Cardiac septum (tissue), 1 donor: ENCODE data around the gene ZNF76. TPM values are rescaled to one million over a fixed set of nuclear protein-coding genes. Genes with fewer than 3 reads are reported as not detected.

Experiments used
- DNase-seq: peaks from one replicate; pipeline ENCODE4 v3.0.0-alpha.2; 2020; ENCODE audit warnings: low spot score
- intact Hi-C: fragments of 100-400 bp; cut with DNase I; formaldehyde crosslinking; loops from one replicate; pipeline ENCODE4 v1.14.0; 2022
- total RNA-seq: library from RNA; stranded (reverse); fragmentation: NEBNext Ultra II Directional; extraction: Animal tissue kit (Norgen Biotek cat#: 25700); gene quantifications from one replicate; pipeline ENCODE4 v1.2.1, GENCODE V29; 2021
- donor health status: DM: no; HTN: no; CAD: no.

Gene ZNF76
- total RNA-seq, 1 donor from 2014 or later = 39.9 TPM

DNA sequence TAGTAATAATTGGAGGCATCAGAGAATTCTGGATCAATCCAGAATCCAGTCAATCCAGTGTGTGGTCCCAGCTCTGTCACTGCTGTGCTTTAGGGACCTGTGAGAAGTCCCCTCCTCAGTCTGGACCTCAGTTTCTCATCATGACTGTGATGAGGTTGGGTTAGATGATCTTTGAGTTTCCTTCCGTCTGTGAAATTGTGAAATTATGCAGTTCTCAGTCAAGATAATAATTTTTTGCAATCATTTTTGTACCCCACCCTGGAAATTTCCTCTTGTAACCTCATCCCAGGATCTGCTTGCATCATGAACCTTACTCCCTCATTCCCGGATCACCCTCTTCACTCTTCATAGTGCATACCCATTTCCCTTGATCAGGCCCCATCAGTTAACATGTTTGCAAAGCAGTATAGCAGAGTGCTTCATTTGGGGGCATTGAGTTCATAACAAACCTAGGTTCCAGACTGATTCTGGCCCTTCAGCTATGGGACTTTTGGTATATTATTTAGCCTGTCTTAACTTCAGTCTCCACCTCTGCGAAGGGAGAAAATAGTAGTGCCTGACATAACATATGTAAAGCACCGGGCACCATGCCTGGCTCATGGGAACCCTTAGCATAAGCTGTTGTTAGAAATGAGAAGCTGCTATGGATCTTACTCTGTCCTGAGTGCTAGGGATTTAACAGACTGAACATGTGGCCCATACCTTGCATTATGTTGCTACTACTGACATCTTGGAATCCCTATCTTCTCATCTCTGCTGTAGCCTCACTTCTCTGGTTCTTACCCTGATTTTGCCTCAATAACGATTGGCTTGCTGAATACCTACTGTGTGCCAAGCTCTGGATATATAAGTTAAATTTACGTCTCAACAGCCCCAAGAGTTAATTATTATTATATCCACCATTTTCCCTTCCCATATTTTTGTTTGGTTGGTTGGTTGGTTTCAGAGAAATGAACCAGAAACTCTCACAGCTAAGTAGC is 1.3 kb downstream of the ZNF76 start:
- intact Hi-C loops = no loop called here
- no peak for DNase-seq

DNA sequence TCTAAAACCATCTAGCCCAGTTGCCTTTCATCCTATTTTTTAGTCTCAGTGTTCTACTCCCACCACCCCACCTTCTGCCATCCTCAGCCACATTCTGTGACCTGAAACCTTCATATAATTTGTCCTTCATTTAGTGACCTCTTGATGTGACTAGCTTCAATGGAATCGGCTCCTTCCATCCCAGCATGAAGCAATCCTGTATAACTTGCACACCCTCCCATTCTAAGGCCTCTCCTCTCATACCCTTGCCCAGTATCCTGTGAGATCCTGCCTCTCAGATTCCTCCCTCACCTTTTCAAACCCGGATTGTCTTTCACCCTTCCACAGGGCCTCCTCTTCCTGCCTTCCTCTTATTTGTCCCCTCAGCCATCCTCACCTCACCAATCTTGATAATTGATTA is 3.1 kb downstream of the ZNF76 start:
- DNase-seq = no peak
- intact Hi-C loops = no loop called here

- intact Hi-C loops = no loop called here
- no peak for DNase-seq
Measured at GRCh38 chr6:35264550-35265274, 5.2 kb downstream of the ZNF76 start.

DNA sequence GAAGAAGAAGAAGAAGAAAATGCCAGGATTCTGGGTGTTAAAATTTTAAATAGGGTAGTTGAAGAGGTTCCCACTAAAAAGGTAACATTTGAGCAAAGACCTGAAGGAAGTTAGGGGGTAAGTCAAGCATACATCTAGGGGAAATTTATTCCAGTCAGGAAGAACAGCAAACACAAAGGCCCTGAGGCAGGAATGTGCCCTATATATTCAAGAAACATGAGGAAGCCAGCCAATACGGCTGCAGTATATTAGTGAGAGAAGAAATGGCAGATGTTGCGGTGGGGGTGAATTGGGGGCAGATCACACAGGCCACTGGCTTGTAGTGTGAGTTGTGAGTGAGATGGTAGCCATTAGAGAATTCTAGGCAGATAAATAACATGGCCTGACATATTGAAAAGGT is 6.0 kb downstream of the ZNF76 start:
- intact Hi-C loops = no loop called here

DNA sequence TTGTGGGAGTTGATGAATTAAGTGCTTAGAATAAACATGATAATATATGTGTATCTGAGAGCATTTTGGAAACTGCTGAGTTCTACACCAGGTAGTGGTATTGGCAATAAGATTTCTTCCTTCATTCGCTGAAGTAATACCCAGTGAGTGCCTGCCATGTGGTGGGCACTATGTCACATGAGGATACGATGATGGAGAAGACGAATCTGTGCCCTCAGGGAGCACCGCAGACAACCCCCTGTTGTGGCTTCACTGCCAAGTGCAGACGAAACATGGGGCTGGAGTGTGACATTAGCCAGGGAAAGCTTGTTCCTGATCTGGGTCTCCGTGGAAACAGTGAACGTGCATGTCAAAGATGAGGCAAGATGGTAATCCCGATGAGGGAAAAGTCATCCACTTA is 7.9 kb downstream of the ZNF76 start:
- intact Hi-C loops = no loop called here
- no peak for DNase-seq

More for the DNA sequence above, 6.0 kb downstream of the ZNF76 start:
- no peak for DNase-seq

GRCh38 chr6:35267897-35268296 is 8.4 kb downstream of the ZNF76 start:
- no peak for DNase-seq
- intact Hi-C loops = no loop called here

DNA sequence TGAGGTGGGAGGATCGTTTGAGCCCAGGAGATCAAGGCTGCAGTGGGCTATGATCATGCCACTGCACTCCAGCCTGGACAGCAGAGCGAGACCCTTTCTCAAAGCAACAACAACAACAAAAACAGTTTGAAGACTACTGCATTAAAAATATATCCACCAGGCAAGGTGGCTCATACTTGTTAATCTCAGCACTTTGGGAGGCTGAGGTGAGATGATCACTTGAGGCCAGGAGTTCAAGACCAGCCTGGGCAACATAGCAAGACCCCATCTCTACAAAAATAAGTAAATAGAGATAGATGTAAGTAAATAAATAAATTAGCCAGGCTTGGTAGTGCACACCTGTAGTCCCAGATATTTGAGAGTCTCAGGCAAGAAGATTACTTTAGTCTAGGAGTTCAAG is 12.5 kb downstream of the ZNF76 start:
- no peak for DNase-seq
- intact Hi-C loops = no loop called here

DNA sequence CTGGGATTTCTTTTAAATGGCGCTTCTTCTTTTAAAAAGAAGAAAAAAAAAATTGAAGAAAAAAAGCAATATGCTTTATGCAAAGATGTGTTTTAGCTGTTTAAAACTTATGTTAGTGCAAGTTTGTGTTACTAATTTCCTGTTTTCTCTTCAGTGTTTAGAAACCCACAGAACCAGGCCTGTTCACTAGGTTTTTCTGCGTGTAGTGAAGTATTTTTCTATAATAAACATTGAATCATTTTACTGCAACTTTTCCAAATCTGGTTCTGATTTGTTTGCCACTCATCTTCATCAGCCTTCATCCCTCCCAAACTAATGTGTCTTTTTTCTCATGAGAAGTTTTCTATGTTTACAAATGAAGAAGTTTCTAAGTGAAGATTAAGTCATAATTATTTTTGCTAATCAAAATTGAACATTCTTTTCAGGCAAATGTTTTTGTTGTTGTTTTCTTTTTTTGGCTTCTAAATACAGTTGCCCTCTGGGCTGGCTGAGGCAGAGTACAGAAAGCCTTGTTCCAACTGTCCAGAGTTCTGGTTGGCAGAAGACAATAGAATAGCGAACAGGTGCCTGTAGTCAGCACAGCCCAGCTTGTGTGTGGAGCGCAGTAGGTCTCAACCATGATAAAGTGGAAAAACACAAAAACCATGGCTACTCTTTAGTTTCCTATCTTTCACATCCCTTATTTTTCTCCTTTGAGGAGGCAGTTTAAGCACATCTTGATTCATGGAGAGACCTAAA is 14.5 kb downstream of the ZNF76 start:
- intact Hi-C loops = no loop called here
- no peak for DNase-seq

- no peak for DNase-seq
- intact Hi-C loops = no loop called here
Measured at GRCh38 chr6:35275744-35276260, 16.3 kb downstream of the ZNF76 start.

DNA sequence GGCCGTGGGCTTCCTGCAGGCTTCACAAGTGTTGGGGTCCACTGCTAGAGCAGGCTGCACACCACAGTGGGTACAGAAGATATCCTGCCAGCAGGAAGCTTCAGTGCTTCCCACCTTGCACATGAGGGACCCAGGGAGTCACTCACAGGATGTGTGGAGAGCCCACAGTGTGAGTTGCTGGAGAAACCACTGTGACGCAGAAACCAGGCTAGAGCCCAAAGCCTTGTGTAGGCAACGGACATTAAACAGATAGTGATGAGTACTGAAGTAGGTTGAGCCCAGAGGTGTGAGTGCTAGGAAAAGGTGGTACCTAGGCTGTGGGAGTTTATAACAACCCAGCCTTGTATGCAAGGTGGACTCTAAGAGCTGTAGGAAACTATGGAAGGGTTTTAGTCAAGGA is 19.2 kb downstream of the ZNF76 start:
- intact Hi-C loops = no loop called here
- peak; percentile 66 for DNase-seq

GRCh38 chr6:35280903-35281302 is 21.4 kb downstream of the ZNF76 start:
- intact Hi-C loops = no loop called here
- peak; percentile 50 for DNase-seq

DNA sequence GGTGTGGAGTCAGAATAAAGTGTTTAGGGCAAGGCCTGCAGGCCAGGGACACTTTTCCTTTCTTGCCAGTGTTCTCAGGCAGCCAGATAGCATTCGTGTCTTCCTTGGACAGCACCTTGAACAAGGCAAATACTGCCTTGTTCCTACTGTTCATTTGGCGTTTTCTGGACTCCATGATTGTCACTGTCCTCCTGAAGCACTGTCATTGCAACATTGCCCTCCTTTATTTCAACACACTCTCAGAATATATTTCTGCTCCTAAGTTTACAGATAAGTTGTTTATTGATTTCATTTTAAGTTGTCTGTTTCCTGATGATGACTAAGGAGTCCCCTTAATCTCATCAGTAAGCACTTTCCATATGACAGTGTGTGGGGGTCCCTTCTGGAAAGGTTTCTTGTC is 22.9 kb downstream of the ZNF76 start:
- intact Hi-C loops = no loop called here
- peak; percentile 9 for DNase-seq

GRCh38 chr6:35283361-35283760 is 23.8 kb downstream of the ZNF76 start:
- no peak for DNase-seq
- intact Hi-C loops = no loop called here

DNA sequence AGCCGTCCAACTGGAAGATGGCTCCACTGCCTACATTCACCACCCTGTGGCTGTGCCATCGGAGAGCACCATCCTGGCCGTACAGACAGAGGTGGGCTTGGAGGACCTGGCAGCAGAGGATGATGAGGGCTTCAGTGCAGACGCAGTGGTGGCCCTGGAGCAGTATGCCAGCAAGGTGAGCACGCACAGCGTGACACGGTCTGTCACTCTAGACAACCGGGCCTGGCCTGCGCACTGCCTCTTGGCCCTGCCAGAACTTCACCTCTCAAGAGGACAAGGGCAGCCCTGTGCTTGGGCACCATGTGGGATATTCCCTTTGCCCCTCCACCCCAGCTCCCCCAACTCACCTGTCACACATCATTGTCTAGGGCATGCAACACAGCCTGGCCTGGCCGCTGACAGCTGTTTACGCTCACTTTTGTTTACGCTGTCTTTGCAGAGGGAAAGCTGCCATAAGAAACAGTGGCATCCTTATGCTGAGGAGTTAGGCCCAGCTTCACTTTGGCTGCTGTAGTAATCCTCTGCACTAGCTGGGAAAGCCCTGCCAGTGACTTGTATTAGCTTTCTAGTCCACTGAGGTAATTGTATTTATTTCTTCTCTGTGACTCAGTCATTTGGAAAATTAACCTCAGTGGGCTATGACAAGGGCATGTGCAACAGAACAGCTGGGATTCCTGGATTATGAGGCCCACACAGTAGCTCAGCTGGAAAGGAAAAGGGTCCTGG is 28.3 kb downstream of the ZNF76 start:
- intact Hi-C loops = no loop called here
- DNase-seq = no peak

- intact Hi-C loops = no loop called here
Measured at GRCh38 chr6:35288834-35289233, 29.3 kb downstream of the ZNF76 start.

DNA sequence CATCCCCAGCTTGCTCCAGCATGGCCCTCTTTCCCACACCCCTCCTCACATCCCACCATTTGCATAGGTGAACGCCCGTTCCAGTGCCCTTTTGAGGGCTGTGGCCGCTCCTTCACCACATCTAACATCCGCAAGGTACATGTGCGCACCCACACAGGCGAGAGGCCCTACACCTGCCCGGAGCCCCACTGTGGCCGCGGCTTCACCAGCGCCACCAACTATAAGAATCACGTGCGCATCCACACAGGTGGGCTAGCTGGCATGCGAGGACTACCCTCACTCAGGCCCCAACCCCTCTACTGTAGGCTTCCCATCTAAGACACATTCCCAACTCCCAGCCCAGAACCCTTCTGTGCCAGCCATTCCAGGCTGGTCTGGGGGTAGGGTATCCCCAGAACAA is 32.0 kb downstream of the ZNF76 start:
- intact Hi-C loops = loop anchor here (5.0 kb wide), 1 partner anchor 36 kb away; no protein-coding TSS in a partner anchor
- DNase-seq = peak; percentile 67

More at GRCh38 chr6:35288834-35289233, 29.3 kb downstream of the ZNF76 start:
- peak; percentile 31 for DNase-seq

- intact Hi-C loops = loop anchor here (5.0 kb wide), 1 partner anchor 35 kb away; no protein-coding TSS in a partner anchor
- DNase-seq = peak; percentile 49
Measured at GRCh38 chr6:35292494-35292893, 33.0 kb downstream of the ZNF76 start.

GRCh38 chr6:35293681-35294080 is 34.1 kb downstream of the ZNF76 start:
- DNase-seq = peak; percentile 15
- intact Hi-C loops = loop anchor here (5.0 kb wide), 1 partner anchor 34 kb away; no protein-coding TSS in a partner anchor
